Kidney (tissue), 14 donors: Measurements from ENCODE around the gene RHEB. TPM values are rescaled to one million over a fixed set of nuclear protein-coding genes. Genes with fewer than 3 reads are reported as not detected.
"Not testable (repeated sequence)": the region's sequence is repeated elsewhere in the genome, so short reads cannot be mapped to it uniquely, and the experiment has no call there.

ENCODE experiments used
- DNase-seq, 5 donors: peaks; one replicate each; pipeline ENCODE4 v3.0.0-alpha.2; 2013 to 2020
- FAIRE-seq: peaks from 2 replicates; lab custom pipeline; 2012; peaks lifted over from hg19 to GRCh38; lab: Jason Lieb, UNC
- H3K27ac ChIP-seq, 2 donors: one replicate each; pipeline ENCODE4 v1.7.0; 2013; ENCODE audit warnings: low read depth in 2 of 2, low read length in 2 of 2, inconsistent platforms in 1 of 2
- H3K27me3 ChIP-seq: one replicate; pipeline ENCODE4 v1.7.1; 2013; ENCODE audit warnings: low read length, inconsistent platforms; ENCODE audit not compliant: control insufficient read depth, insufficient read depth
- H3K36me3 ChIP-seq, 3 donors: one replicate each; pipeline versions ENCODE4 v1.7.0 to v1.7.1; 2013; ENCODE audit warnings: low read length in 3 of 3, control low read depth in 1 of 3, inconsistent platforms in 1 of 3; ENCODE audit not compliant: insufficient read depth in 3 of 3, control insufficient read depth in 2 of 3
- H3K4me1 ChIP-seq, 3 donors: one replicate each; pipeline versions ENCODE4 v1.7.0 to v1.7.1; 2013; ENCODE audit warnings: low read length in 3 of 3, inconsistent platforms in 1 of 3, low read depth in 1 of 3; ENCODE audit not compliant: control insufficient read depth in 2 of 3, insufficient read depth in 2 of 3
- H3K4me3 ChIP-seq, 3 donors: one replicate each; pipeline versions ENCODE4 v1.7.0 to v1.8.1; 2013; ENCODE audit warnings: low read length in 3 of 3, control low read depth in 1 of 3, inconsistent platforms in 1 of 3
- H3K9ac ChIP-seq, 3 donors: one replicate each; pipeline versions ENCODE4 v1.7.0 to v1.7.1; 2013; ENCODE audit warnings: low read length in 3 of 3, control low read depth in 1 of 3, inconsistent platforms in 1 of 3
- H3K9me3 ChIP-seq, 3 donors: one replicate each; pipeline versions ENCODE4 v1.7.0 to v1.7.1; 2013; ENCODE audit warnings: low read length in 3 of 3, control low read depth in 1 of 3, inconsistent platforms in 1 of 3; ENCODE audit not compliant: control insufficient read depth in 2 of 3, insufficient read depth in 1 of 3
- intact Hi-C: fragments of 100-400 bp; cut with DNase I; formaldehyde crosslinking; loops from one replicate; pipeline ENCODE4 v1.11.1; 2022
- polyA plus RNA-seq: library from polyadenylated mRNA; stranded (reverse); fragments of 350-450 nt; fragmentation: Illumina TruSeq; extraction: RNeasy Lipid Tissue Mini Kit (QIAGEN cat#74804); gene quantifications from one replicate; pipeline ENCODE4 v1.2.3, GENCODE V29; 2014; ENCODE audit warnings: low read depth, low replicate concordance; ENCODE audit not compliant: insufficient read depth
- total RNA-seq: library from RNA; stranded (reverse); fragmentation: NEBNext Ultra II Directional; extraction: Animal tissue kit (Norgen Biotek cat#: 25700); gene quantifications from one replicate; pipeline ENCODE4 v1.2.1, GENCODE V29; 2021
- TF ChIP-seq, protein P1 (sequence below): IDR thresholded peaks from 3 replicates; pipeline ENCODE4 v1.5.1; 2012; ENCODE audit warnings: mild to moderate bottlenecking, moderate library complexity, borderline replicate concordance; ENCODE audit not compliant: insufficient read depth; ENCODE audit errors: extremely low read depth
- donor health status: control.
- donor health status: control.
- donor health status: control.
- donor health status: control.
- donor health status: control.
- donor health status: DM: yes; HTN: yes; CAD: no.
- donor health status: Normal renal cell carcinoma (clear cell type).

Gene RHEB
- total and polyA plus RNA-seq, 2 donors from 2014 or later, result 92.7 to 123 TPM

DNA sequence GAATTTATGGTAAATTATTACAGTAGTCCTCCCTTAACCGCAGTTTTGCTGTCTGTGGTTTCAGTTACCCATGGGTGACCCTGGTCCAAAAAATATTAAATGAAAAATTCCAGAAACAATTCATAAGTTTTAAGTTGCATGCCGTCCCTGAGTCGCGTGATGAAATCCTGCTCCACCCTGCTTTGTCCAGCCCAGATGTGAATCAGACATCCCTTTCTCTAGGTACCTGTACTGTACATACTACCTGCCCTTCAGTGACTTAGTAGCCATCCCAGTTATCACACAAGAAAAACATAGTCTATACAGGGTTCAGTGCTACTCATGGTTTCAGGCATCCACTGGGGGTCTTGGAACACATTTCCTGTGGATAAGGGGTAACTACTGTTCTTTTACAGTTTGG, 20.5 kb upstream of the RHEB start:
- FAIRE-seq, result no peak
- DNase-seq, result no peak
- intact Hi-C loops, result no loop called here
- TF ChIP-seq, protein P1, sequence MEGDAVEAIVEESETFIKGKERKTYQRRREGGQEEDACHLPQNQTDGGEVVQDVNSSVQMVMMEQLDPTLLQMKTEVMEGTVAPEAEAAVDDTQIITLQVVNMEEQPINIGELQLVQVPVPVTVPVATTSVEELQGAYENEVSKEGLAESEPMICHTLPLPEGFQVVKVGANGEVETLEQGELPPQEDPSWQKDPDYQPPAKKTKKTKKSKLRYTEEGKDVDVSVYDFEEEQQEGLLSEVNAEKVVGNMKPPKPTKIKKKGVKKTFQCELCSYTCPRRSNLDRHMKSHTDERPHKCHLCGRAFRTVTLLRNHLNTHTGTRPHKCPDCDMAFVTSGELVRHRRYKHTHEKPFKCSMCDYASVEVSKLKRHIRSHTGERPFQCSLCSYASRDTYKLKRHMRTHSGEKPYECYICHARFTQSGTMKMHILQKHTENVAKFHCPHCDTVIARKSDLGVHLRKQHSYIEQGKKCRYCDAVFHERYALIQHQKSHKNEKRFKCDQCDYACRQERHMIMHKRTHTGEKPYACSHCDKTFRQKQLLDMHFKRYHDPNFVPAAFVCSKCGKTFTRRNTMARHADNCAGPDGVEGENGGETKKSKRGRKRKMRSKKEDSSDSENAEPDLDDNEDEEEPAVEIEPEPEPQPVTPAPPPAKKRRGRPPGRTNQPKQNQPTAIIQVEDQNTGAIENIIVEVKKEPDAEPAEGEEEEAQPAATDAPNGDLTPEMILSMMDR, result no peak
- no peak overlapping the region for H3K9ac ChIP-seq
- no peak overlapping the region for H3K27ac ChIP-seq
- no peak overlapping the region for H3K4me3 ChIP-seq
- no peaks in the 10 kb centered on the region for H3K9me3 ChIP-seq
- no peaks in the 10 kb centered on the region for H3K36me3 ChIP-seq
- H3K27me3 ChIP-seq, result no peaks in the 10 kb centered on the region
- H3K4me1 ChIP-seq, result peaks cover 0 to 3% (median 0%) of the 10 kb centered on the region in 3 donors

DNA sequence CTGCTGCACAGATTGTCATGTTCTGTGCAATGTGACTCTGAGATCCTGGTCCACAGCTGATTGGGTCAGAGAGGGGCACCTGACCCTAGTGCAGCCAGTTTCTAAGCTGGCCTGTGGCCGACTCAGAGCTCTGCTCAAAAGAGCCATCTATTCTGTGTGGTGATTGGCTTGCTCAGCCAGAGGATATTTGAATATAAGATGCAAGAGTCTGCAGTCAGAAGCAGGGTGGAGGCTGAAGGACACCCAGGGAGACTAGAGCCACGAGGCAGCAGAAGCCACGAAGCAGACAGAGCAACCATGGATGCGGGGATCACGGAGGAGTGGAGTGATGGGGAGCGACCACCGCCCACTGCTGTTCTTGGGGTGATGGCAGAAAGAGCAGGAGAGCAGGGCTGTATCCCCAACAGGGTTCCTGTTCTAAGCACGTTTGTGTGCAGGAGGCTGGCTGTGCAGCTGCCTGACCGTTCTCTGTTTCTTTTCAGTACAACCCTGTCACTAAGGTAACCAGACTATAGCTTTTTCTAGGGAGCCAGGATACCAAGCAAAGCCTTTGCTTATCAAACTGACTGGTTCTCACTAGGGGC, 19.5 kb upstream of the RHEB start:
- DNase-seq, result peak in 4 of 5 donors; percentile 49 to 66 (median 55)
- H3K9ac ChIP-seq, result no peak overlapping the region
- peaks cover 0 to 3% (median 0%) of the 10 kb centered on the region in 3 donors for H3K4me1 ChIP-seq
- H3K4me3 ChIP-seq, result no peak overlapping the region
- H3K27ac ChIP-seq, result no peak overlapping the region
- intact Hi-C loops, result no loop called here
- H3K27me3 ChIP-seq, result no peaks in the 10 kb centered on the region
- no peaks in the 10 kb centered on the region for H3K36me3 ChIP-seq
- TF ChIP-seq, protein P1, result no peak
- FAIRE-seq, result no peak
- no peaks in the 10 kb centered on the region for H3K9me3 ChIP-seq

DNA sequence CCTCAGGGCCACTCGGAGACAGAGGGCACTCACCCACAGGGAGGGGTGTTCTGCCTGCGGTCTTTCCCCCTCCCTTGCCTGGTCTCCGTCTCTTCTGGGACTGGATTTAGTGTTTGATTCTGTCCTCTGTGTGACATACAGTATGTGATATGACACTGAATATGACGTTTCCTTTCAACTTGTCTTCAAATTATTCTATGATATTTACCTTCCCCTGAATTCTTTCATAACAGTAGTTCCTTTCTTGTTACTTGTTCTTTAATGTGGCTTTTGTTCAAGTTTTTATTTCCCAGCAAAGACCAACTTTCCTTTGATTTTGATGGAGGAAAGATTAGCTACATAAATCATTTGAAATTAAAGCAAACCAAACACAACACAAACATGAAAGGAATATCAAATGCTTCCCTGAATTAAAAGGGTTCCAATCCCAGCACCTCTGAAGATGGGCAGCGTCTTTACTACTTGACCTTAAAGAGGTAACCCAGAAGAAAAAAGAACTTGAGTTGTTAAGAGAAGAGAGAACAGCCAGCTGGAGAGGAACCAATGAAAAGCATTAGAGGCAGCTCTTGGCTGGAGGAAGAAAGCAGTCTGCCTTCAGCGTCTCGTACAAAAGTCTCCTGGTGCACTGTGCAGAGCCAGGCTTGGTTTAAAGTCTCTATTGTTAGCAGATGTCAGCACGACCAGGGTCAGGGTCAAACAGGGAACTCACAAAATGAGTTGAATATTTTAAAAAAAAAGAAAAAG, 18.3 kb upstream of the RHEB start:
- no peak overlapping the region for H3K9ac ChIP-seq
- H3K27ac ChIP-seq, result no peak overlapping the region
- peaks cover 0 to 3% (median 0%) of the 10 kb centered on the region in 3 donors for H3K4me1 ChIP-seq
- H3K36me3 ChIP-seq, result no peaks in the 10 kb centered on the region
- TF ChIP-seq, protein P1, result no peak
- FAIRE-seq (no peak), DNase-seq (peak in 2 of 5 donors; percentile 60 to 86)
- no peak overlapping the region for H3K4me3 ChIP-seq
- no peaks in the 10 kb centered on the region for H3K27me3 ChIP-seq
- no peaks in the 10 kb centered on the region for H3K9me3 ChIP-seq
- intact Hi-C loops, result no loop called here

DNA sequence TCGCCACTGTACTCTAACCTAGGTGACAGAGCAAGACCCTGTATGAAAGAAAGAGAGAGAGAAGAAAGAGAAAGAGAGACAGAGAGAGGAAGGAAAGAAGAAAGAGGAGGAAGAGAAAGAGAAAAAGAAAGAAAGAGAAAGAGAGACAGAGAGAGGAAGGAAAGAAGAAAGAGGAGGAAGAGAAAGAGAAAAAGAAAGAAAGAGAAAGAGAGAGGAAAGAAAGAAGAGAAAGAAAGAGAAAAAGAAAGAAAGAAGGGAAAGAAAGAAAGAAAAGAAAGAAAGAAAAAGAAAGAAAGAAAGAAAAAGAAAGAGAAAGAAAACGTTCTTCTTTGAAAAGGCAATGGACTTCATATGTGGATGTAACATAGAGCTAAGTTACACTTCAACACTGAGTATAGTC, 16.5 kb upstream of the RHEB start:
- H3K27ac ChIP-seq, H3K36me3 ChIP-seq, H3K4me1 ChIP-seq, H3K4me3 ChIP-seq, H3K9ac ChIP-seq, FAIRE-seq, intact Hi-C loops, DNase-seq, H3K9me3 ChIP-seq, H3K27me3 ChIP-seq: not testable (repeated sequence)
